DND-41 (cell line): ENCODE measurements around the gene ADK.

ENCODE experiments used
- ATAC-seq: fragments of 200-7000 bp; cut with Tn5 transposase; 3 replicates; pipeline ENCODE4 v1.9.1; 2021; ENCODE audit warnings: low read depth; ENCODE audit not compliant: insufficient read depth
- DNase-seq: peaks from one replicate; pipeline ENCODE4 v3.0.0-alpha.2; 2020
- H2AFZ ChIP-seq: 2 replicates; pipeline ENCODE4 v1.6.0; 2012; ENCODE audit warnings: low read depth, low read length
- H3K27ac ChIP-seq: 2 replicates; pipeline ENCODE4 v1.5.1; 2012; ENCODE audit warnings: low read length, inconsistent platforms
- H3K27me3 ChIP-seq: fragments of 200-600 bp; sonication (generic); 2 replicates; pipeline ENCODE4 v1.6.0; 2012; ENCODE audit warnings: low read length, mild to moderate bottlenecking, inconsistent platforms; ENCODE audit not compliant: insufficient read depth, poor library complexity
- H3K36me3 ChIP-seq: 2 replicates; pipeline ENCODE4 v1.5.1; 2012; ENCODE audit warnings: low read length, inconsistent platforms; ENCODE audit not compliant: insufficient read depth
- H3K4me1 ChIP-seq: 2 replicates; pipeline ENCODE4 v1.5.1; 2012; ENCODE audit warnings: mild to moderate bottlenecking, low read length; ENCODE audit not compliant: insufficient read depth
- H3K4me2 ChIP-seq: 2 replicates; pipeline ENCODE4 v1.6.0; 2012; ENCODE audit warnings: mild to moderate bottlenecking, moderate library complexity, low read length, inconsistent platforms; ENCODE audit not compliant: insufficient read depth
- H3K4me3 ChIP-seq, 2 experiments: fragments of 200-600 bp in 1 of 2; shearing (Covaris generic) in 1 of 2; 2 replicates each; pipeline ENCODE4 v1.5.1; 2012 to 2016; ENCODE audit warnings: inconsistent platforms in 2 of 2, low read length in 2 of 2, mild to moderate bottlenecking in 2 of 2, low read depth in 1 of 2, moderate library complexity in 1 of 2
- H3K79me2 ChIP-seq: 2 replicates; pipeline ENCODE4 v1.6.0; 2012; ENCODE audit warnings: low read length, inconsistent platforms; ENCODE audit not compliant: insufficient read depth
- H3K9ac ChIP-seq: 2 replicates; pipeline ENCODE4 v1.6.0; 2012; ENCODE audit warnings: low read depth, mild to moderate bottlenecking, inconsistent platforms, low read length, moderate library complexity
- H3K9me3 ChIP-seq: 2 replicates; pipeline ENCODE4 v1.5.1; 2012; ENCODE audit warnings: low read length, moderate library complexity, mild to moderate bottlenecking, inconsistent platforms; ENCODE audit not compliant: insufficient read depth, severe bottlenecking
- H4K20me1 ChIP-seq: 2 replicates; pipeline ENCODE4 v1.6.0; 2012; ENCODE audit warnings: low read length; ENCODE audit not compliant: insufficient read depth
- CTCF ChIP-seq: IDR thresholded peaks from 2 replicates; pipeline ENCODE4 v1.5.1; 2012; ENCODE audit warnings: borderline replicate concordance, low read length, moderate library complexity, mild to moderate bottlenecking; ENCODE audit not compliant: poor library complexity, severe bottlenecking; ENCODE audit errors: extremely low read depth
- EZH2 ChIP-seq: IDR thresholded peaks from 3 replicates; pipeline ENCODE4 v1.6.1; 2012; ENCODE audit warnings: borderline replicate concordance, low read depth, mild to moderate bottlenecking, moderate library complexity, low read length, inconsistent platforms; ENCODE audit not compliant: severe bottlenecking

ADK gene

GRCh38 chr10:74542077-74542476, 391.1 kb downstream of the ADK start:
- Histone ChIP-seq H3K9me3 (no peaks in the 10 kb centered on the region), H3K27me3 (no peaks in the 10 kb centered on the region)

GRCh38 chr10:74543276-74543675, 392.3 kb downstream of the ADK start:
- H3K79me2 ChIP-seq, result no peaks in the 10 kb centered on the region
- H3K4me2 ChIP-seq, result no peak overlapping the region
- H3K4me3 ChIP-seq, result no peak overlapping the region
- no peaks in the 10 kb centered on the region for H3K4me1 ChIP-seq
- DNase-seq, result no peak
- H3K27ac ChIP-seq, result no peak overlapping the region
- H3K9ac ChIP-seq, result no peak overlapping the region
- no peaks in the 10 kb centered on the region for H3K9me3 ChIP-seq
- no peak for ATAC-seq
- no peaks in the 10 kb centered on the region for H3K36me3 ChIP-seq
- no peaks in the 10 kb centered on the region for H4K20me1 ChIP-seq
- H2AFZ ChIP-seq, result no peak overlapping the region
- TF ChIP-seq EZH2, result no peak
- TF ChIP-seq CTCF, result no peak
- H3K27me3 ChIP-seq, result no peaks in the 10 kb centered on the region

More at GRCh38 chr10:74542077-74542476, 391.1 kb downstream of the ADK start:
- Histone ChIP-seq H3K9ac (no peak overlapping the region), H4K20me1 (no peaks in the 10 kb centered on the region), H2AFZ (no peak overlapping the region), H3K36me3 (no peaks in the 10 kb centered on the region), H3K4me3 (no peak overlapping the region), H3K4me2 (no peak overlapping the region), H3K27ac (no peak overlapping the region), H3K4me1 (no peaks in the 10 kb centered on the region), H3K79me2 (no peaks in the 10 kb centered on the region)
- TF ChIP-seq EZH2 (no peak), CTCF (no peak)
- ATAC-seq, result no peak
- no peak for DNase-seq

GRCh38 chr10:74544106-74544505, 393.1 kb downstream of the ADK start:
- Histone ChIP-seq H3K9ac (no peak overlapping the region), H3K4me3 (no peak overlapping the region), H3K27me3 (no peaks in the 10 kb centered on the region), H3K4me2 (no peak overlapping the region), H3K79me2 (no peaks in the 10 kb centered on the region), H2AFZ (no peak overlapping the region), H3K27ac (no peak overlapping the region), H3K9me3 (no peaks in the 10 kb centered on the region), H3K4me1 (no peaks in the 10 kb centered on the region), H4K20me1 (no peaks in the 10 kb centered on the region), H3K36me3 (no peaks in the 10 kb centered on the region)
- ATAC-seq (no peak), DNase-seq (no peak)
- TF ChIP-seq CTCF (no peak), EZH2 (no peak)

GRCh38 chr10:74548676-74549075, 397.7 kb downstream of the ADK start:
- TF ChIP-seq EZH2, result no peak
- TF ChIP-seq CTCF, result no peak
- no peaks in the 10 kb centered on the region for H4K20me1 ChIP-seq
- H3K79me2 ChIP-seq, result no peaks in the 10 kb centered on the region
- ATAC-seq, result no peak
- H3K9me3 ChIP-seq, result no peaks in the 10 kb centered on the region
- no peak overlapping the region for H2AFZ ChIP-seq
- no peaks in the 10 kb centered on the region for H3K4me1 ChIP-seq
- no peaks in the 10 kb centered on the region for H3K36me3 ChIP-seq
- no peak overlapping the region for H3K27ac ChIP-seq
- H3K4me3 ChIP-seq, result no peak overlapping the region
- DNase-seq, result no peak
- H3K9ac ChIP-seq, result no peak overlapping the region
- no peaks in the 10 kb centered on the region for H3K27me3 ChIP-seq
- H3K4me2 ChIP-seq, result no peak overlapping the region
